Measurements from ENCODE around the gene EVL.

- TF ChIP-seq SUZ12 (IDR thresholded peaks at IDR 0.05) (no peak), ARNT (IDR thresholded peaks at IDR 0.05) (no peak)
These were observed 25.3 kb upstream of the EVL start for GRCh38 chr14:100039903-100040302.
